ENCODE measurements around the gene PRKAG2.

- no peak for TF ChIP-seq CTCF (IDR thresholded peaks at IDR 0.05)
- TF ChIP-seq POLR2A (IDR thresholded peaks at IDR 0.05), result no peak
- TF ChIP-seq EP300 (IDR thresholded peaks at IDR 0.05), result no peak
Measured at GRCh38 chr7:151708610-151709009, 168.3 kb downstream of the PRKAG2 start.
